Bone marrow (tissue), 2 donors: Measurements from ENCODE around the gene MMP11.

Experiments
- DNase-seq, 2 donors: peaks; one replicate each; lab custom pipeline; 2025; lab: John Stamatoyannopoulos, UW

MMP11 gene

DNA sequence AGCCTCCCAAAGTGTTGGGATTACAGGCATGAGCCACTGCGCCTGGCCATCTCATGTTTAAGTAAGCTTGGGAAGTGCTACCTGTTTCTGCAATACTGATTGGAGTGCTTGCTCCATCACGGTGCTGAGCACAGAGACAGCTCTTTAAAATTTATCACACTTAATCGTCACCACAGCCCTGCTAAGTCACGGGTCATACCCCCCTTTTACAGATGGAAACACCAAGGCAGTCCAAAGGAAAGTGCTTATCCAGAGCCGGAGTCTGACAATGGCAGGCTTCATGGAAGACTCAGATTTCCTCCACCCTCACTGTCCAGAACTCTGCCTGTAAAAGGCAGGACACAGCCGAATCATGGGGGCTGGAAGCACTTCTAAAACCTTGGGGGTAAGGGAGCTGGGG, 12.6 kb upstream of the MMP11 start:
- no peak for DNase-seq

DNA sequence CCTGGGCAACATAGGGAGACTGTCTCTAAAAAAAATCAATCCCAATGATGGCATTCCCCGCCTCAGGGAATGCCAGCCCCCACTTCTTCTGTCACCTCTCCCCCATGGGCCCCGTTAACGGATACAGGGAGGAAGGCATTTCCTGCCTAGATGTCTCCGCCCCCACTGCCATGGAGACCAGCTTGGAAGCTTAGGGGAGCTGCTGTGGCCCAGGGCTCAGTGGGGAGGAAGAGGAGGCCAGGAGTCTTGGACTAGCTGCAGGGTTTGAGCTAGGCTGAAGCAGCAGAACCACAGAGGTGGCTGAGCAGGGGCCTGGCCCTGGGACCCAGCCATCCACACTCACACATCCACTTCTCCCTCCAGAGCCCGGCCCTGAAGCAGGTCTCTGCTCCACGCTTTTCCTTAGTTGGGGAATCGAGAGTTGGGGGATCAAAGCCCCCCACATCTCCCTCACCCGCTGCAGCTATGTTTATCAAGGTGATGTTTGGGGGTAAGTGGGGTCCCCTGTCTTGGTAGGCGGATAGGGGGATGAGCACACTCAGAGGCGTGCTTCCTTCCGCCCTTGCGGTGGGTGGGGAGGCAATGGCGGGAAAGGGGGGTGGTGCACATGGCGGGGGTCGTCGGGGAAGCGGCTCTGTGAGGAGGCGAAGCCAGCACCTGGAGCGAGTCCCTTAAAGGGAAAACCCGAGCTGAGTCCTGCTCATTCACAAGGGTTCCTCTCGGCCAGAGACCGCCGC, 9.6 kb upstream of the MMP11 start, which contains the start of gene C22orf15:
C22orf15 (plus strand) TSS at position 149 of the 737 bp plus-strand sequence; CDS start at position 466, 317 bp downstream.
- DNase-seq = no peak

DNA sequence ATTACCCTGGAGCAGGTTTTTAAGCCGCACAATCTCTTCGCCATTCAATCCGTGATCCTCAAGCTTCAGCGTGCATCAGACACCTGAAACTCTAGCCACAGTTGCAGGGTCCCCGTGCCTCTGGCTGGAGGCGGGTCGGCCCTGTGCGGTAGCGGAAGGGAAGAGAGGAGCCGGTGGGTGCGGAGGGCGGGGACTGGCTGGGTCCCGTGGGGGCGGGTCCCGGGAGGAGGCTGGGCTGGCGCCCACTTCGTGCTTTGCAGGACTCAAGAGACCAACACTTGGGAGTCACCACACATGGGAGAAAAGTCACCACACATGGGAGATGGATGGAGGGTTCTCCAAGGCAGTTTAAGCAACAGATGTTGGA, 9.1 kb upstream of the MMP11 start:
- no peak for DNase-seq

DNA sequence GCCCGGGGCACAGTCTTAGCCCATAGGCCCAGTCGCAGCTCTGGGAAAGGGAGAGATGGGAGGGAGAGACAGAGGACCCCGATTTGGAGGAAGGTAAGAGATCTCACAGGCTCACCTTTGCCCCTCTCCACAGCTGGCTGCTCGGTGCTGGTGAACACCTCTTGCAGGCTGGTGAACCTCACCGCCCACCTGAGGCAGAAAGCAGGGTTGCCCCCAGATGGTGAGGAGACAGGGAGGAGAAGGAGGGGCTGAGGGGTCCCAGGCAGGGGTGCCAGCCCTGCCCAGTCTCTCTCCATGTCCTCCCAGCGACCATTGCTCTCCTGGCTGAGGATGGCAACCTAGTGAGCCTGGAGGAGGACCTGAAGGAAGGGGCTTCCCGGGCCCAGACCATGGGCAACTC, 8.7 kb upstream of the MMP11 start:
- DNase-seq = no peak

DNA sequence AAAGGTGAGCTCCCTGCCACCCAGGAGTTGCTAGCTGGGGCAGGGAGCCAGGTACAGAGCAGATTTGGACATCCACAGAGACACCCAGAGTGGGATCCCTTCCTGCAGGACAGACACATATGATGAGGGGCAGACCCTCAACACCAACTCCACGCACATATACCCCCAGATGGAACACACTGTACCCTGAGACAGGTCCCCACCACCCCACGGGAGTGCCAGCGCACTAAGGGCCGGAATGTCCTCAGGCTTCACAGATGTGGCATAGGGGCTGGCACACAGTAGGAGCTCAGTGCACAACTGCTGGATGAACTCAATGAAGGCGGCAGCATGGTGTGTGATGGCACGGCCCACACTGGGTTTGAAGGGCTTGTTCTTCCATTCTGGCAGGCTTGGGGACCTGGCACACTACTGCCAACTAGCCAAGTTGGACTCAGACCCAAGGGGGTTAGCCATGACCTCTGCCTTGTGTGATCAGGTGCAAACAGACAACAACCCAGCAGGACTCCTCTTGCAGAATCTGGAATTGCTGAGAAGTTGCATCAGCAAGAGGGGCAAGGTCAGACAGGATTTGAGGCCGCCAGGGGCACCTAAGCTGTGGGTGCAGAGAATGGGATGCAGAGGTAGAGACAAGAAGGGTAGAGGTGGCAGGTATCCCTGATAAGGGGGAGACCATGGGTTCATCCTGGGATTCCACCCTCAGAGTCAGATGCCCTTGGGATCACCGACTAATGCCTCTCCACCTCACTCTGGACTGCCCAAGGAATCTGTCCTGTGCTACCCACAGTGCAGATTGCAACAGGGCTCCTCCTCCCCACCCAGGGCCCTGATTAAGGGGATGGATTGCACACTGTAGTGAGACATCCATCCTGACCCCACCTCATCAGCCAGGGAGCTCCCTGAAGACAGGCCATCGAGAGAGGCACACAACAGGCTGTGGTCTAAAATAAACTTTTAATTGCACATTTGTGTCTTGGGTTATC, 7.5 kb upstream of the MMP11 start:
- no peak for DNase-seq

- DNase-seq = no peak
Observed at GRCh38 chr22:23767303-23767672, 5.4 kb upstream of the MMP11 start.

GRCh38 chr22:23767673-23768548, 4.7 kb upstream of the MMP11 start, which contains the start of gene CHCHD10:
Gene CHCHD10, minus strand, starts transcription at chr22:23767972. Its CDS starts 98 bp downstream, at chr22:23767874.
- DNase-seq = peak; percentile 72 to 84

DNA sequence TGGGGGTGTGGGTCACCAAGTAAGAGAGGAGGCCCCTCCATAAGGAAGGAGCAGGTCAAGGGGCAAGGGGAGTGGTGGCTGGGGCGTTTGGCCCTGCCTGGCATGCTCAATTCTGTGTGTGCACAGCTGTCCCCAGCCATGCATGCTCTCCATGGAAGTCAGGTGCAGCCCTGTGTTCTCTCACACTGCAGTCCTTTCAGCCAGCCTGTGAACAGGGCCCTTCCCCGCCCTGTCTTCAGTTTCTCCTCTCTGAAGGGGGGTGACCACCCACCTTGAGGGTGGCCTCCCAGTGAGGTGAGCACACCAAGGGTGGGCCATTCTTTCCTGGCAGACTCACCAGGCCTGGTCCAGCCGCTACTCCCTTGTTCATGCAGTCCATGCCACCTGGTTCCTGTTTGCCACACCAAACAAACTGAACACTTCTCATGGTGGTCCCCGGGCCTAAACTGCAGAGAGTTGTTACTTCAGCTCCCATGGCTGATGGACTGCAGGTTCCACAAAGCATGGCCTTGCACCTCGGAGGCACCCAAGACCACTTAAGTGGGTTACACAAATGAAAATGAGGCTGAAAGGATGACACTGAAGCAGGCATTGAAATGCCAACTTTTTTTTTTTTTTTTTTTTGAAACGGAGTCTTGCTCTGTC, 3.2 kb upstream of the MMP11 start:
- DNase-seq = no peak

DNA sequence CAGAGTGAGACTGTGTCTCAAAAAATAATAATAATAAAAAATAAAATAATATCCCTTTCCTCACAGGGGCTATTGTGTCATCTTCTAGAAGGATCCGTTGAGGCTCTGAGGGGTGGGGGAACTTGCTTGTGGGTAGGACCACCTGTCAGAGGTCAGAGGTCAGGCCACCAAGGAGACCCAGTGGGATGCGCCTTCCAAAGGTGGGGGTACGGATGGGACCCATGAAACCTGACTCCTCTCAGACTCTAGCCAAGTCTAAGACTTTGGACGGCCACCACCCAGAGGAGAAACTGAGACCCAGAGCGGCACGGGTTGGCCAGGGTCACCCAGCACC, 367 bp upstream of the MMP11 start:
- DNase-seq = no peak

DNA sequence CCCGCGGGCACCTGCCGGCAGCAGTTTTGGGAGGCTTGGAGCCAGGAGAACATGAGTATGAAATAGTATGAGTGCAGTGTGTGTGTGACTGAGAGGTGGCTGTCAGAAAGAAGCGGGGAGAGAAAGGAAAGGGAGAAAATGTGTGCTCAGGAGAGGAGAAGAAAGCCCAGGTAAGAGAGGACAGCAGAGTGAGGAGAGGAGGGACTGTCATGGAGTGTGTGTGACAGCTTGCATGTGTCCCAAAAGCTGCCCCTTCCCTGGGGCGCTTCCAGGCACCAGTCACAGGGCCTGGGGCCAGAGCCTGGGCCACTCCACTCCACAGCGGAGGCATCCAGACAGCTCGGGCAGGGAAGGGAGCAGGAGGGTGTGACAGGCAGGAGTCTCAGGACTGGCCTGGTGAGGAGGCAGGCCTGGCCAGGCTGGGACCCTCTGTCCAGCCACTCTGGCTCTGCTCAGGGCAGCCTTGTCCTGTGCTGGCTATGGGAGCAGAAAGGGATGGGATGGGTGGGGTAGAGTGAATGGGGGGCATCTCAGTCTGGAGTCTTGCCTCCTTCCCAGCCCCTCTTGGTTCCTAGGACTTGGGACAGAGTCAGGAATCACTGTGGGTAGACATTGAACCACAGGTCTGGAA, 949 bp downstream of the MMP11 start:
- no peak for DNase-seq

GRCh38 chr22:23774114-23774921, 1.7 kb downstream of the MMP11 start:
- DNase-seq = no peak

- no peak for DNase-seq
Observed at GRCh38 chr22:23774922-23775436, 2.3 kb downstream of the MMP11 start.

DNA sequence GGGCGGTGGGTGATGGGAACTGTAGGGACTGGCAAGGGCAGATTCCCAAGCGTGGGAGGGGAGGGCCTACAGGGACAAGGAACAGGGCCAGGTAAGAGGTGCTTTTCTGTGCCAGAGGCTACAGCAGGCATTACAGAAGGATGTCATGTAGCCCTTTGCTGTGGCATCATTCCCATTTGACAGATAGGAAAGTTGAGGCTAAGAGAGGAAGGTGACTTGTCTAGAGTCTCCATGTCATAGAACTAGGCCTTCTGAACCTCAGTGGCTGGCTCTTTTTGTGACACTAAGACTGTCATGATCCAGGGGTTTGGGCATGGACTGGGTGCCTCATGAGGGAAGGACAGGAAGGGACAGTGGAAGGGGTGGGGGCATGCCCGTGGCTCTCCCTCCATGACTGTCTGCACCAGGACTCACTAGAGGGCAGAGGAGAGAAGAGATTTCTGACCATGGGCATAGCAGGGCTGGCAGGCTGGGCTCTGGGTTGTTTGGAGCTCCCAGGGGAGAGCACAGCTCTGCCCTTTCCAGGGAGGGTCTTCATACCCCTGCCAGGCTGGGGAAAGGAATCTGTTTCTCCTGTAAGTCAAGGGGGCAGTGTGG, 3.2 kb downstream of the MMP11 start:
- DNase-seq = no peak

DNA sequence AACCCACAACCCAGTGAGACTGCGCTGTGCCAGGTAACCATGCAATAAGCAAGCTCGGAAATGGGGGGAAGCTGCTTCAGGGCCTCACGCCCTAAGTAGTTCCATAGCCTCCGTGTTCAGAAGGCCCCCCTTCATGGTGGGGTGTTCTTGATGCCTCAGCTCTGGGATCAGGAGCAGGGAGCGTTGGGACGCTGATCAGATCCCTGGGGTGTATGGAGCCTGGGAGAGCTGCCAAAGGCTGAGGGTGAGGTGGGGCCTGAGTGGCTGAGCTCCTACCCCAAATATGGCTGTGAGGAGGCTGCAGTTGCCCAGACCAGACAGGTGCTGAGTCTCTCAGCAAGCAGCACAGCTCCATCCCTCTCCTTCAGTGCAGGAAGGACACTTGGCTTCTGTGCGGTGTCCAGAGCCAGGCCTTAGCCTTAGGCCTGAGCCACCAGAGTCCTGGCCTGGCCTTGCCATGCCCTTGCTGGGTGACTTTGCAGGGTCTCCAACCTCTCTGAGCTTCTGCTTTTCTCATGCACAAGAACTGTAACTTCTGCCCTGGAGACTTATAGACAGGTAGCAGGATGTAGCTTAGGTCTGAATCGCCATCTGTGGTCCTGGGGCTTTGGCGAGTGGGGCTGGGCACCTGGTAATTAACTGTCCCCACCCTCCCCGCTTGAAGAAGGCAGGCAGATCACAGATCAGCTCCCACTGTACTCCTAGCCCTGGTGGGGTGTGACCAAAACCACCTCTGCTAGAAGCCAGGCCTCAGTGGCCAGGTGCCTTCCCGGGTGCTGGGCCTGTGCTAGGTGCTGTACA, 5.3 kb downstream of the MMP11 start:
- DNase-seq = no peak

DNA sequence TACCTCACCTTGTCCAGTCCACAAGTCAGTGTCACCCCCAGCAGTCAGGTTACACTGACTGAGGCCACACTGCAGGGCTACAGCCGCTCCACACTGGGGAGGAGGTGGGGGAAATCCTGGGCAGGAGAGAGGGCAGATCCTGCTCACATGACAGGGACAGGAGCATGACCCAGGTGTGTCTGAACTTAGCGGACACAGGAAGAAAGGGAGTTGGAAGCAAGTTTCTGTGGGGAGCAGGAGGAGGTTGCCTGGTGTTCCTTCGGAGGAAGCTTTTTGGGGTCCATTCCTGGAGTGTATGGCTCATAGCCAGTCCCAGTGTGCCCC, 5.9 kb downstream of the MMP11 start:
- no peak for DNase-seq

DNA sequence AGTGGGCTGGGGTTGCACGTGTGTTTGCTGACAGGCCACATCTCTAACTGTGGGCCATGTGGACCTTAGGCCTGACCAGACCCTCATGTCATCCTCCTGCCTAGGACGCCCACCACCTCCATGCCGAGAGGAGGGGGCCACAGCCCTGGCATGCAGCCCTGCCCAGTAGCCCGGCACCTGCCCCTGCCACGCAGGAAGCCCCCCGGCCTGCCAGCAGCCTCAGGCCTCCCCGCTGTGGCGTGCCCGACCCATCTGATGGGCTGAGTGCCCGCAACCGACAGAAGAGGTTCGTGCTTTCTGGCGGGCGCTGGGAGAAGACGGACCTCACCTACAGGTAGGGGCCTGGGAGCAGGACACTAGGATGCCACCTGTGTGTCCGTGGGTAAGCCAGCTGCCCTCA, 6.4 kb downstream of the MMP11 start:
- DNase-seq = no peak

DNA sequence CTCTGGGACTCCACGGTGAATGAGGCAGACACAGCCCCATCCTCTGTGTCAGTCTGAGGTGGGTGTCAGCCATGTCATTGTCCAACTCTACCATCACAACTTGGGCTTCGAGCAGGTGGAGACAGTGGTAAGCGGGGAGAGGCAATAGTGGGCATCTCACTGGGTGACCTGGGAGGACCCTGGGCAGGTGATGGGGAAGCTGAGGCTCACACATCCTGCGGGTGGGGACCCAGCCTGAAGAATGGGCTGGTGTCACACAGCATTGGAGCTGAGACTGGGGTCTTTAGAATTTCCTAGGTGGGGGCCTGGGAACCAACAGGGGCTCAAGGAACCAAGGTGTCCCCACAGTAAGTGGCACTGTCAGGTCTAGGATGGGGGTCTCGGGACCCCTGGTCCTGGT, 7.1 kb downstream of the MMP11 start:
- no peak for DNase-seq

DNA sequence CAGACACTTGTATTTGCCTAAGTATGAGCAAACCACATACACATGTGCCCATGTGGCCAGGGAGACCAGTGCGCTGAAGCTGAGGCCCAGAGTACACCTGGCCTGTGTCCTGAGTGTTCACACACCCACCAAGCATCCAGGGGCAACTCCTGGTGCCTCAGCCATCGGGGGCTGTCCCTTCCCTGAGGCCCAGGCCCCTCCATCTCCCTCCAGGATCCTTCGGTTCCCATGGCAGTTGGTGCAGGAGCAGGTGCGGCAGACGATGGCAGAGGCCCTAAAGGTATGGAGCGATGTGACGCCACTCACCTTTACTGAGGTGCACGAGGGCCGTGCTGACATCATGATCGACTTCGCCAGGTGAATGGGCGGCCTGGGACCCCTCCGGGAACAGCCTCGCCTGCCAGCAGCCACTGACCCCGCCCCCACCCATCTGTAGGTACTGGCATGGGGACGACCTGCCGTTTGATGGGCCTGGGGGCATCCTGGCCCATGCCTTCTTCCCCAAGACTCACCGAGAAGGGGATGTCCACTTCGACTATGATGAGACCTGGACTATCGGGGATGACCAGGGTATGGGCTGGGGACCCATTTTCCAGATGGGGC, 7.6 kb downstream of the MMP11 start:
- no peak for DNase-seq

DNA sequence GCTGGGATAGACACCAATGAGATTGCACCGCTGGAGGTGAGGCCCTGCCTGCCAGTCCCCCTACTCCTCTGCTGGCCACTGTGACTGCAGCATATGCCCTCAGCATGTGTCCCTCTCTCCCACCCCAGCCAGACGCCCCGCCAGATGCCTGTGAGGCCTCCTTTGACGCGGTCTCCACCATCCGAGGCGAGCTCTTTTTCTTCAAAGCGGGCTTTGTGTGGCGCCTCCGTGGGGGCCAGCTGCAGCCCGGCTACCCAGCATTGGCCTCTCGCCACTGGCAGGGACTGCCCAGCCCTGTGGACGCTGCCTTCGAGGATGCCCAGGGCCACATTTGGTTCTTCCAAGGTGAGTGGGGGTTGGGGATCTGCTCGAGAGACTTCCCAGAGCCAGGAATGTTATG, 8.4 kb downstream of the MMP11 start:
- DNase-seq = no peak
